A549 (cell line): ENCODE data around the gene LHX5. TPM values are rescaled to one million over a fixed set of nuclear protein-coding genes. Genes with fewer than 3 reads are reported as not detected.

ENCODE experiments used
- ATAC-seq, 2 experiments: fragments of 200-7000 bp in 1 of 2; fragments of >200 bp in 1 of 2; cut with Nextera tagmentation in 1 of 2; cut with Tn5 transposase in 1 of 2; 3 replicates each; pipeline versions ENCODE4 v1.8.0 to v1.9.1; 2018 to 2020; ENCODE audit warnings: mild to moderate bottlenecking in 1 of 2, moderate library complexity in 1 of 2
- CTCF ChIA-PET: fragments of 300-600 bp; sonication (Branson Sonifier 250); formaldehyde crosslinking; extraction: SDS; loops from one replicate; lab custom pipeline; 2021; ENCODE audit warnings: antibody characterized with exemption, inconsistent platforms; lab: Yijun Ruan, JAX
- POLR2A ChIA-PET: fragments of 350-600 bp; formaldehyde crosslinking; extraction: SDS; loops from one replicate; lab custom pipeline; 2021; ENCODE audit warnings: antibody characterized with exemption, inconsistent platforms; lab: Yijun Ruan, JAX
- DNase-seq, 2 experiments: peaks; one replicate each; pipeline versions ENCODE4 v3.0.0 to v3.0.0-alpha.2; 2011 to 2016; ENCODE audit warnings: low read depth in 1 of 2, low spot score in 1 of 2
- FAIRE-seq: peaks from 2 replicates; lab custom pipeline; 2011; peaks lifted over from hg19 to GRCh38; lab: Jason Lieb, UNC
- H3K27ac ChIP-seq, 2 experiments: fragments of >200 bp; sonication (Bioruptor Twin); formaldehyde crosslinking; 3 replicates each; pipeline ENCODE4 v1.5.1; 2016 to 2017
- H3K4me1 ChIP-seq: fragments of >200 bp; sonication (Bioruptor Twin); formaldehyde crosslinking; 3 replicates; pipeline ENCODE4 v1.6.1; 2016
- H3K4me2 ChIP-seq: fragments of >200 bp; sonication (Bioruptor Twin); formaldehyde crosslinking; 3 replicates; pipeline ENCODE4 v1.6.1; 2016
- H3K4me3 ChIP-seq: fragments of >200 bp; sonication (Bioruptor Twin); formaldehyde crosslinking; 3 replicates; pipeline ENCODE4 v1.5.1; 2016
- H3K9me3 ChIP-seq: fragments of >200 bp; sonication (Bioruptor Twin); formaldehyde crosslinking; 3 replicates; pipeline ENCODE4 v1.6.1; 2016
- BHLHE40 ChIP-seq: IDR thresholded peaks from 2 replicates; pipeline ENCODE4 v1.6.1; 2012; ENCODE audit warnings: low read depth, low read length, inconsistent platforms
- CEBPB ChIP-seq, 2 experiments: fragments of >200 bp in 1 of 2; sonication (Bioruptor Twin) in 1 of 2; formaldehyde crosslinking in 1 of 2; IDR thresholded peaks; 2 replicates each; pipeline ENCODE4 v1.6.1; 2012 to 2016
- CHD2 ChIP-seq: fragments of 150-350 bp; IDR thresholded peaks from 2 replicates; pipeline ENCODE4 v1.6.1; 2014; ENCODE audit warnings: low read length; ENCODE audit not compliant: partially characterized antibody
- CHD4 ChIP-seq: fragments of 200-600 bp; sonication (generic); IDR thresholded peaks from 2 replicates; pipeline ENCODE4 v1.6.1; 2016; ENCODE audit warnings: antibody characterized with exemption, mild to moderate bottlenecking, borderline replicate concordance
- CTCF ChIP-seq: fragments of >200 bp; sonication (Bioruptor Twin); formaldehyde crosslinking; IDR thresholded peaks from 3 replicates; pipeline ENCODE4 v1.5.1; 2016
- E2F6 ChIP-seq: IDR thresholded peaks from 2 replicates; pipeline ENCODE4 v1.6.1; 2012; ENCODE audit warnings: low read depth, borderline replicate concordance
- EHF ChIP-seq: fragments of 250-450 bp; sonication (Bioruptor Pico); IDR thresholded peaks from 2 replicates; pipeline ENCODE4 v1.5.0; 2020; ENCODE audit warnings: mild to moderate bottlenecking
- ELK1 ChIP-seq: fragments of 150-350 bp; IDR thresholded peaks from 2 replicates; pipeline ENCODE4 v1.6.1; 2014; ENCODE audit warnings: low read depth, mild to moderate bottlenecking, low read length
- EP300 ChIP-seq, 2 experiments: fragments of >200 bp; sonication (Bioruptor Twin); formaldehyde crosslinking; IDR thresholded peaks; 2 replicates in 1 of 2; 3 replicates in 1 of 2; pipeline ENCODE4 v1.6.1; 2016 to 2017
- FOSL2 ChIP-seq, 2 experiments: fragments of 450-650 bp in 1 of 2; fragments of >200 bp in 1 of 2; sonication (Bioruptor Twin) in 1 of 2; formaldehyde crosslinking; IDR thresholded peaks; 2 replicates each; pipeline versions ENCODE4 v1.5.0 to v1.6.1; 2016 to 2020; ENCODE audit warnings: mild to moderate bottlenecking in 1 of 2, moderate library complexity in 1 of 2
- FOXS1 ChIP-seq: fragments of 250-450 bp; sonication (Bioruptor Pico); IDR thresholded peaks from 2 replicates; pipeline ENCODE4 v1.5.0; 2020; ENCODE audit warnings: mild to moderate bottlenecking, moderate library complexity
- GATA3 ChIP-seq: IDR thresholded peaks from 2 replicates; pipeline ENCODE4 v1.6.1; 2012; ENCODE audit warnings: borderline replicate concordance
- HEYL ChIP-seq: fragments of 250-450 bp; sonication (Bioruptor Pico); IDR thresholded peaks from 2 replicates; pipeline ENCODE4 v1.8.0; 2021; ENCODE audit warnings: mild to moderate bottlenecking, moderate library complexity
- HOXB13 ChIP-seq: fragments of 250-450 bp; sonication (Bioruptor Pico); IDR thresholded peaks from 2 replicates; pipeline ENCODE4 v1.5.0; 2020; ENCODE audit warnings: low read depth, mild to moderate bottlenecking, moderate library complexity
- JUNB ChIP-seq: fragments of >200 bp; sonication (Bioruptor Twin); formaldehyde crosslinking; IDR thresholded peaks from 2 replicates; pipeline ENCODE4 v1.6.1; 2016
- KDM1A ChIP-seq: fragments of 200-600 bp; sonication (generic); IDR thresholded peaks from 2 replicates; pipeline ENCODE4 v1.6.1; 2016; ENCODE audit warnings: low read depth, mild to moderate bottlenecking
- KDM5A ChIP-seq: fragments of 200-600 bp; sonication (generic); IDR thresholded peaks from 2 replicates; pipeline ENCODE4 v1.6.1; 2016; ENCODE audit warnings: antibody characterized with exemption, mild to moderate bottlenecking
- MAFK ChIP-seq: fragments of 450-650 bp; IDR thresholded peaks from 2 replicates; pipeline ENCODE4 v1.6.1; 2014; ENCODE audit not compliant: partially characterized antibody
- NFE2L2 ChIP-seq: fragments of 150-350 bp; conservative IDR thresholded peaks from 2 replicates; pipeline ENCODE4 v1.6.1; 2014; ENCODE audit warnings: low read length
- NR3C1 ChIP-seq: fragments of >200 bp; sonication (Bioruptor Twin); formaldehyde crosslinking; IDR thresholded peaks from 3 replicates; pipeline ENCODE4 v1.6.1; 2017
- PHF8 ChIP-seq: fragments of 200-600 bp; sonication (generic); IDR thresholded peaks from 2 replicates; pipeline ENCODE4 v1.6.1; 2016; ENCODE audit warnings: low read depth, mild to moderate bottlenecking, antibody characterized with exemption, moderate library complexity, borderline replicate concordance
- TFCP2L1 ChIP-seq: fragments of 250-450 bp; sonication (Bioruptor Pico); IDR thresholded peaks from 2 replicates; pipeline ENCODE4 v1.5.0; 2021; ENCODE audit warnings: mild to moderate bottlenecking
- ZFP36 ChIP-seq: fragments of 450-650 bp; IDR thresholded peaks from 2 replicates; pipeline ENCODE4 v1.6.1; 2014; ENCODE audit warnings: borderline replicate concordance; ENCODE audit not compliant: partially characterized antibody
- ZNF302 ChIP-seq: fragments of 250-450 bp; sonication (Bioruptor Pico); IDR thresholded peaks from 2 replicates; pipeline ENCODE4 v1.9.0; 2021; ENCODE audit warnings: inconsistent platforms, mild to moderate bottlenecking, moderate library complexity
- ZSCAN20 ChIP-seq: fragments of 250-450 bp; sonication (Bioruptor Pico); IDR thresholded peaks from 2 replicates; pipeline ENCODE4 v1.8.0; 2022; ENCODE audit warnings: mild to moderate bottlenecking, moderate library complexity
- WGBS: methylation state at CpG from one replicate; pipeline ENCODE4 v1.1.6; 2017; ENCODE audit errors: missing lambda C conversion rate; 5-methylcytosine and 5-hydroxymethylcytosine counted together
- polyA plus RNA-seq, 4 experiments: library from polyadenylated mRNA; depleted of rRNA in 3 of 4; stranded (reverse); fragments of >200 nt; fragmentation: RNase III in 1 of 4; extraction: RNeasy Plus Mini Kit Qiagen cat#74134 plus additional on column Dnase treatment in 1 of 4; gene quantifications; 2 replicates in 3 of 4; 3 replicates in 1 of 4; pipeline ENCODE4 v1.2.3, GENCODE V29; 2011 to 2017
- TF ChIP-seq, protein P1 (sequence below): fragments of 450-650 bp; IDR thresholded peaks from 2 replicates; pipeline ENCODE4 v1.6.1; 2014; ENCODE audit warnings: antibody characterized with exemption
- TF ChIP-seq, protein P2 (sequence below): fragments of >200 bp; sonication (Bioruptor Twin); formaldehyde crosslinking; IDR thresholded peaks from 2 replicates; pipeline ENCODE4 v1.6.1; 2016

LHX5 gene
- polyA plus RNA-seq, 2 of the 4 experiments (the other 2 are of a cell fraction), result not detected

GRCh38 chr12:113478351-113479011, 6.8 kb upstream of the LHX5 start (continued):
- TF ChIP-seq CTCF, result no peak
- TF ChIP-seq HOXB13 (CRISPR knock-in tag), result no peak
- TF ChIP-seq NFE2L2, result no peak
- TF ChIP-seq E2F6, result no peak
- TF ChIP-seq ELK1, result no peak
- no peak for TF ChIP-seq CHD4
- no peak for TF ChIP-seq TFCP2L1 (CRISPR knock-in tag)
- TF ChIP-seq CHD2, result no peak
- TF ChIP-seq GATA3, result no peak
- TF ChIP-seq EHF, result no peak
- no peak for TF ChIP-seq BHLHE40
- TF ChIP-seq FOSL2 (IDR thresholded peaks at IDR 0.05), result no peak
- TF ChIP-seq FOSL2 (CRISPR knock-in tag; IDR thresholded peaks at IDR 0.05), result no peak

- TF ChIP-seq KDM1A (no peak), HEYL (CRISPR knock-in tag) (no peak), HOXB13 (CRISPR knock-in tag) (no peak), ZSCAN20 (CRISPR knock-in tag) (no peak), E2F6 (no peak), ZFP36 (no peak), FOSL2 (IDR thresholded peaks at IDR 0.05) (no peak), FOSL2 (CRISPR knock-in tag; IDR thresholded peaks at IDR 0.05) (no peak), BHLHE40 (no peak), KDM5A (no peak), PHF8 (no peak), MAFK (no peak), EP300 (IDR thresholded peaks at IDR 0.05) (no peak), CEBPB (IDR thresholded peaks at IDR 0.05) (no peak), FOXS1 (CRISPR knock-in tag) (no peak), JUNB (no peak), NR3C1 (no peak), ZNF302 (CRISPR knock-in tag) (no peak)
- TF ChIP-seq, protein P1, sequence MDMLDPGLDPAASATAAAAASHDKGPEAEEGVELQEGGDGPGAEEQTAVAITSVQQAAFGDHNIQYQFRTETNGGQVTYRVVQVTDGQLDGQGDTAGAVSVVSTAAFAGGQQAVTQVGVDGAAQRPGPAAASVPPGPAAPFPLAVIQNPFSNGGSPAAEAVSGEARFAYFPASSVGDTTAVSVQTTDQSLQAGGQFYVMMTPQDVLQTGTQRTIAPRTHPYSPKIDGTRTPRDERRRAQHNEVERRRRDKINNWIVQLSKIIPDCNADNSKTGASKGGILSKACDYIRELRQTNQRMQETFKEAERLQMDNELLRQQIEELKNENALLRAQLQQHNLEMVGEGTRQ, result no peak
- TF ChIP-seq, protein P2, sequence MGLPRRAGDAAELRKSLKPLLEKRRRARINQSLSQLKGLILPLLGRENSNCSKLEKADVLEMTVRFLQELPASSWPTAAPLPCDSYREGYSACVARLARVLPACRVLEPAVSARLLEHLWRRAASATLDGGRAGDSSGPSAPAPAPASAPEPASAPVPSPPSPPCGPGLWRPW, result no peak
- POLR2A ChIA-PET, result interaction anchor here (0.6 kb wide), 1 partner anchor 232 kb away, joined by 3 read pairs; no protein-coding TSS in a partner anchor
- CTCF ChIA-PET, result interaction anchor here (3.8 kb wide), 1 partner anchor 15 kb away, joined by 12 read pairs; no protein-coding TSS in a partner anchor
- no peaks in the 10 kb centered on the region for H3K4me1 ChIP-seq
- H3K27ac ChIP-seq, result no peak overlapping the region
- DNase-seq (no peak), ATAC-seq (peak in 1 of 2 experiments; percentile 20; a peak in 3 of 6 replicates), FAIRE-seq (no peak)
- H3K4me2 ChIP-seq, result no peak overlapping the region
- no peak overlapping the region for H3K4me3 ChIP-seq
- 26% methylated on average over 3 of the region's 3 CpGs for WGBS
- no peaks in the 10 kb centered on the region for H3K9me3 ChIP-seq
These were observed 6.2 kb upstream of the LHX5 start for GRCh38 chr12:113477842-113478215.
